ENCODE data around the gene LCN1. TPM values are rescaled to one million over a fixed set of nuclear protein-coding genes. Genes with fewer than 3 reads are reported as not detected.
"Not testable (repeated sequence)": the region's sequence is repeated elsewhere in the genome, so short reads cannot be mapped to it uniquely, and the experiment has no call there.

LCN1 gene
- total and polyA plus RNA-seq, 2 of the 8 experiments (the other 6 are each of a cell fraction or from before 2014, with no cell fraction given), result not detected

GRCh38 chr9:135534192-135534711 is 13.0 kb downstream of the LCN1 start:
- H3K4me2 ChIP-seq (ENCODE audit: insufficient read depth in 1 of 2, low read depth in 2 of 2, low read length in 2 of 2), result peak overlapping the region in 1 of 2 experiments; percentile 21; a peak in 1 of 4 replicates
- H2AK5ac ChIP-seq (ENCODE audit: low read depth, low read length); H3K79me2 ChIP-seq (ENCODE audit: control insufficient read depth in 1 of 2, insufficient read depth in 2 of 2, low read length in 2 of 2); H2BK12ac ChIP-seq (ENCODE audit: low read depth, low read length); H3K4me1 ChIP-seq (replicated peaks in 1 of 4; ENCODE audit: control insufficient read depth in 3 of 4, insufficient read depth in 4 of 4, low read length in 3 of 4); H4K91ac ChIP-seq (replicated peaks; ENCODE audit: insufficient read length, low read length); H3K79me1 ChIP-seq (ENCODE audit: low read depth, low read length); H4K8ac ChIP-seq (ENCODE audit: extremely low read depth, insufficient read depth, low read length); H3K56ac ChIP-seq (replicated peaks; ENCODE audit: insufficient read length, low read depth, low read length); H3K9me3 ChIP-seq (ENCODE audit: insufficient read depth in 2 of 2, low read depth in 1 of 2, low read length in 1 of 2); H4K20me1 ChIP-seq (replicated peaks in 1 of 2; ENCODE audit: control insufficient read depth in 1 of 2, insufficient read depth in 2 of 2, low read length in 2 of 2); H3K36me3 ChIP-seq (ENCODE audit: control insufficient read depth in 2 of 4, insufficient read depth in 4 of 4, low read length in 3 of 4); H3K4me3 ChIP-seq (ENCODE audit: extremely low read depth in 1 of 4, insufficient read depth in 2 of 4, low read depth in 3 of 4, low read length in 4 of 4); H3K27ac ChIP-seq (ENCODE audit: low read depth, low read length); H3K14ac ChIP-seq (ENCODE audit: insufficient read length); H2BK5ac ChIP-seq (ENCODE audit: low read depth, low read length); H2BK20ac ChIP-seq (ENCODE audit: low read length); H4K5ac ChIP-seq (ENCODE audit: insufficient read length, low read depth, low read length); H3K9ac ChIP-seq (replicated peaks in 1 of 4; ENCODE audit: extremely low read depth in 1 of 4, low read depth in 3 of 4, low read length in 3 of 4); H2BK120ac ChIP-seq (replicated peaks; ENCODE audit: low read depth, low read length); H3K18ac ChIP-seq (ENCODE audit: extremely low read depth, low read length); H2BK15ac ChIP-seq (ENCODE audit: low read length); H3K4ac ChIP-seq (replicated peaks; ENCODE audit: insufficient read length, low read depth, low read length); FAIRE-seq; H3K23me2 ChIP-seq (ENCODE audit: low read depth, low read length); H3K23ac ChIP-seq (ENCODE audit: insufficient read length); H3K27me3 ChIP-seq (replicated peaks in 1 of 4; ENCODE audit: control insufficient read depth in 3 of 4, extremely low read depth in 1 of 4, insufficient read depth in 3 of 4, low read length in 3 of 4): not testable (repeated sequence)
- DNase-seq (ENCODE audit: low read depth in 1 of 2, low spot score in 2 of 2), result peak in 1 of 2 experiments; percentile 48
- ChIA-PET CTCF (ENCODE audit: partially characterized antibody) (interaction anchor here (2.9 kb wide), 1 partner anchor 28 kb away, joined by 8 read pairs; no protein-coding TSS in a partner anchor), POLR2A (ENCODE audit: partially characterized antibody) (interaction anchor here (1.4 kb wide), 1 partner anchor 30 kb away, joined by 4 read pairs; no protein-coding TSS in a partner anchor)
- 62% methylated on average over 10 of the region's 10 CpGs; no CpG with 5 or more reads in 1 of the 2 experiments for WGBS, 2 experiments (ENCODE audit: extremely low coverage in 1 of 2, insufficient coverage in 1 of 2, insufficient read length in 1 of 2, insufficient replicate concordance in 2 of 2, low coverage in 1 of 2, low lambda C conversion rate in 2 of 2, missing lambda C conversion rate in 1 of 2)
- H2AFZ ChIP-seq (ENCODE audit: low read length), result peak overlapping the region; percentile 62; the same call in 1 of the 2 replicates

- H2BK15ac ChIP-seq (ENCODE audit: low read length); H3K14ac ChIP-seq (ENCODE audit: insufficient read length); H4K5ac ChIP-seq (ENCODE audit: insufficient read length, low read depth, low read length); H3K4me2 ChIP-seq (ENCODE audit: insufficient read depth in 1 of 2, low read depth in 2 of 2, low read length in 2 of 2); H3K36me3 ChIP-seq (ENCODE audit: control insufficient read depth in 2 of 4, insufficient read depth in 4 of 4, low read length in 3 of 4); H2BK120ac ChIP-seq (replicated peaks; ENCODE audit: low read depth, low read length); H3K23me2 ChIP-seq (ENCODE audit: low read depth, low read length); H3K18ac ChIP-seq (ENCODE audit: extremely low read depth, low read length); H3K4me3 ChIP-seq (ENCODE audit: extremely low read depth in 1 of 4, insufficient read depth in 2 of 4, low read depth in 3 of 4, low read length in 4 of 4); H4K91ac ChIP-seq (replicated peaks; ENCODE audit: insufficient read length, low read length); H3K9ac ChIP-seq (replicated peaks in 1 of 4; ENCODE audit: extremely low read depth in 1 of 4, low read depth in 3 of 4, low read length in 3 of 4); H3K23ac ChIP-seq (ENCODE audit: insufficient read length); H3K79me1 ChIP-seq (ENCODE audit: low read depth, low read length); POLR2A ChIA-PET (ENCODE audit: partially characterized antibody); H3K79me2 ChIP-seq (ENCODE audit: control insufficient read depth in 1 of 2, insufficient read depth in 2 of 2, low read length in 2 of 2); H3K9me3 ChIP-seq (ENCODE audit: insufficient read depth in 2 of 2, low read depth in 1 of 2, low read length in 1 of 2); H3K4me1 ChIP-seq (replicated peaks in 1 of 4; ENCODE audit: control insufficient read depth in 3 of 4, insufficient read depth in 4 of 4, low read length in 3 of 4); H3K27ac ChIP-seq (ENCODE audit: low read depth, low read length); H3K56ac ChIP-seq (replicated peaks; ENCODE audit: insufficient read length, low read depth, low read length); H2BK20ac ChIP-seq (ENCODE audit: low read length); H4K20me1 ChIP-seq (replicated peaks in 1 of 2; ENCODE audit: control insufficient read depth in 1 of 2, insufficient read depth in 2 of 2, low read length in 2 of 2); H4K8ac ChIP-seq (ENCODE audit: extremely low read depth, insufficient read depth, low read length); H2AK5ac ChIP-seq (ENCODE audit: low read depth, low read length); H2BK5ac ChIP-seq (ENCODE audit: low read depth, low read length); H3K27me3 ChIP-seq (replicated peaks in 1 of 4; ENCODE audit: control insufficient read depth in 3 of 4, extremely low read depth in 1 of 4, insufficient read depth in 3 of 4, low read length in 3 of 4); FAIRE-seq; H3K4ac ChIP-seq (replicated peaks; ENCODE audit: insufficient read length, low read depth, low read length); DNase-seq (ENCODE audit: low read depth in 1 of 2, low spot score in 2 of 2); H2BK12ac ChIP-seq (ENCODE audit: low read depth, low read length): not testable (repeated sequence)
- H2AFZ ChIP-seq (ENCODE audit: low read length), result 0 out of 2 replicates have a peak overlapping the region, but pooled peaks have one; percentile 53
- CTCF ChIA-PET (ENCODE audit: partially characterized antibody), result interaction anchor here (2.9 kb wide), 1 partner anchor 29 kb away, joined by 8 read pairs; no protein-coding TSS in a partner anchor
- 75% methylated on average over 4 of the region's 4 CpGs; no CpG with 5 or more reads in 1 of the 2 experiments for WGBS, 2 experiments (ENCODE audit: extremely low coverage in 1 of 2, insufficient coverage in 1 of 2, insufficient read length in 1 of 2, insufficient replicate concordance in 2 of 2, low coverage in 1 of 2, low lambda C conversion rate in 2 of 2, missing lambda C conversion rate in 1 of 2)
Observed at GRCh38 chr9:135534826-135535225, 13.6 kb downstream of the LCN1 start.

All from H1 (cell line).